ENCODE measurements around the gene NUBPL. TPM values are rescaled to one million over a fixed set of nuclear protein-coding genes. Genes with fewer than 3 reads are reported as not detected.
"Not testable (repeated sequence)": the region's sequence is repeated elsewhere in the genome, so short reads cannot be mapped to it uniquely, and the experiment has no call there.

Gene NUBPL
- total RNA-seq, 5 donors from 2014 or later (not counting 1 experiment from before 2014, with no cell fraction given), result 6.8 to 11.0 (median 10.2) TPM

DNA sequence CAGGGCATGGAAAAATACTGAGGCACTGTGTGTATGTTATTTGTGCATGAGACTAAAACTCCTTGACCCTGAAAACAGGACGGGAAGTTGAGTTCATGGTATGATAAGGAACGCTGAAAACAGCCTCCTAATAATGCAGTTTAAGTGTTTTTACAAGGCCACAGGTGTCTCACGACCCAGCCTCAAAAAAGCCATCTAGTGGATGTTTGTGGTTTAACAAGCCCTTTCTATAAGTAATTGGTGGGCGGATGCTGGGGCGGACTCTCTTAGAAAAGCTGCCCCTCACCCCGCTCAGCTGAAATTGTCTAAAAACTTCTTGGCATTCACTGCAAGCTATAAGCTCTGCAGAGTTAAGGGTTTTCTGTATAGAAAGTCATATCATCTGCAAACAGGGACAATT, 184.5 kb downstream of the NUBPL start:
- Histone ChIP-seq H3K27me3 (replicated peaks in 1 of 2; ENCODE audit: control insufficient read depth in 2 of 2, extremely low read depth in 1 of 2, insufficient read depth in 2 of 2, low read length in 1 of 2) (no peaks in the 10 kb centered on the region), H3K9me3 (peaks cover 13% of the 10 kb centered on the region), H3K4me3 (ENCODE audit: control insufficient read depth in 1 of 2, extremely low read depth in 1 of 2, low read length in 1 of 2) (no peak overlapping the region), H3K4me1 (ENCODE audit: control insufficient read depth in 1 of 2, extremely low read depth in 1 of 2, insufficient read depth in 2 of 2, low read length in 2 of 2) (no peaks in the 10 kb centered on the region), H3K27ac (ENCODE audit: low read length) (no peak overlapping the region), H3K36me3 (ENCODE audit: control insufficient read depth in 2 of 2, extremely low read depth in 1 of 2, insufficient read depth in 1 of 2, low read length in 1 of 2) (no peaks in the 10 kb centered on the region)
- H3K27ac Mint-ChIP-seq, result no peak overlapping the region
- no peak for ATAC-seq (replicated peaks in 1 of 4)
- H3K36me3 Mint-ChIP-seq, result peaks cover 55% of the 10 kb centered on the region
- H3K4me1 Mint-ChIP-seq, result no peaks in the 10 kb centered on the region
- H3K27me3 Mint-ChIP-seq, result no peaks in the 10 kb centered on the region
- WGBS (ENCODE audit: insufficient coverage), result 83% methylated on average over 1 of the region's 6 CpGs
- POLR2A ChIA-PET, result no interaction called here
- H3K9me3 Mint-ChIP-seq, result peaks cover 27 to 54% (median 41%) of the 10 kb centered on the region in 3 donors
- no peak overlapping the region for H3K4me3 Mint-ChIP-seq
- DNase-seq, result no peak
- CTCF ChIA-PET, result no interaction called here

DNA sequence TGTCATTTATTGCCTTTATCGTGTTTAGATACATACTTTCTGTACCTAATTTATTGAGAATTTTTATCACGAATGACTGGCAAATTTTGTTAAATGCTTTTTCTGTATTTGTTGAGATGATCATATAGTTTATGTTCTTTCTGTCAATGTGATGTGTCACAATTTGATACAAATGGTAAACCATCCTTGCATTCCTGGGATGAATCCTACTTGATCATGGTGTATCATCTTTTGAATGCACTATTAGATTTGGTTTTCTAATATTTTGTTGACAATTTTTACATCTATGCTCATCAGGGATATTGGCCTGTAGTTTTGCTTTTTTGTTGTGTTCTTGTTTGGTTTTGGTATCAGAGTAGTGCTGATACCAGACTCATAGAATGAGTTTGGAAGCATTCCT, 185.1 kb downstream of the NUBPL start:
- Mint-ChIP-seq H3K4me3 (no peak overlapping the region), H3K27ac (no peak overlapping the region), H3K27me3 (no peaks in the 10 kb centered on the region), H3K4me1 (no peaks in the 10 kb centered on the region), H3K36me3 (peaks cover 57% of the 10 kb centered on the region), H3K9me3 (peaks cover 27 to 56% (median 41%) of the 10 kb centered on the region in 3 donors)
- ATAC-seq (replicated peaks in 1 of 4), result no peak
- Histone ChIP-seq H3K27me3 (replicated peaks in 1 of 2; ENCODE audit: control insufficient read depth in 2 of 2, extremely low read depth in 1 of 2, insufficient read depth in 2 of 2, low read length in 1 of 2) (no peaks in the 10 kb centered on the region), H3K36me3 (ENCODE audit: control insufficient read depth in 2 of 2, extremely low read depth in 1 of 2, insufficient read depth in 1 of 2, low read length in 1 of 2) (no peaks in the 10 kb centered on the region), H3K9me3 (peaks cover 13% of the 10 kb centered on the region), H3K27ac (ENCODE audit: low read length) (no peak overlapping the region), H3K4me3 (ENCODE audit: control insufficient read depth in 1 of 2, extremely low read depth in 1 of 2, low read length in 1 of 2) (no peak overlapping the region), H3K4me1 (ENCODE audit: control insufficient read depth in 1 of 2, extremely low read depth in 1 of 2, insufficient read depth in 2 of 2, low read length in 2 of 2) (no peaks in the 10 kb centered on the region)
- ChIA-PET POLR2A (no interaction called here), CTCF (interaction anchor here in 1 of 2 donors (0.6 kb wide), 1 partner anchor 174 kb away, joined by 5 read pairs; no protein-coding TSS in a partner anchor)
- no peak for DNase-seq
- WGBS (ENCODE audit: insufficient coverage), result no CpG with 5 or more reads among the region's 2 CpGs

- H3K4me1 Mint-ChIP-seq, result no peaks in the 10 kb centered on the region
- CTCF ChIA-PET, result no interaction called here
- Histone ChIP-seq H3K36me3 (ENCODE audit: control insufficient read depth in 2 of 2, extremely low read depth in 1 of 2, insufficient read depth in 1 of 2, low read length in 1 of 2) (no peaks in the 10 kb centered on the region), H3K27me3 (replicated peaks in 1 of 2; ENCODE audit: control insufficient read depth in 2 of 2, extremely low read depth in 1 of 2, insufficient read depth in 2 of 2, low read length in 1 of 2) (no peaks in the 10 kb centered on the region), H3K4me1 (ENCODE audit: control insufficient read depth in 1 of 2, extremely low read depth in 1 of 2, insufficient read depth in 2 of 2, low read length in 2 of 2) (no peaks in the 10 kb centered on the region), H3K9me3 (peaks cover 13% of the 10 kb centered on the region), H3K4me3 (ENCODE audit: control insufficient read depth in 1 of 2, extremely low read depth in 1 of 2, low read length in 1 of 2) (no peak overlapping the region), H3K27ac (ENCODE audit: low read length) (no peak overlapping the region)
- POLR2A ChIA-PET, result interaction anchor here in 1 of 2 donors (0.6 kb wide), 1 partner anchor 1351 kb away, joined by 5 read pairs; no protein-coding TSS in a partner anchor
- no peak for DNase-seq
- H3K9me3 Mint-ChIP-seq, result peaks cover 36 to 60% (median 44%) of the 10 kb centered on the region in 3 donors
- peaks cover 64% of the 10 kb centered on the region for H3K36me3 Mint-ChIP-seq
- no CpG with 5 or more reads among the region's 3 CpGs for WGBS (ENCODE audit: insufficient coverage)
- H3K27ac Mint-ChIP-seq, result no peak overlapping the region
- H3K27me3 Mint-ChIP-seq, result no peaks in the 10 kb centered on the region
- no peak overlapping the region for H3K4me3 Mint-ChIP-seq
- no peak for ATAC-seq (replicated peaks in 1 of 4)
Measured at GRCh38 chr14:31749275-31749674, 188.1 kb downstream of the NUBPL start.

DNA sequence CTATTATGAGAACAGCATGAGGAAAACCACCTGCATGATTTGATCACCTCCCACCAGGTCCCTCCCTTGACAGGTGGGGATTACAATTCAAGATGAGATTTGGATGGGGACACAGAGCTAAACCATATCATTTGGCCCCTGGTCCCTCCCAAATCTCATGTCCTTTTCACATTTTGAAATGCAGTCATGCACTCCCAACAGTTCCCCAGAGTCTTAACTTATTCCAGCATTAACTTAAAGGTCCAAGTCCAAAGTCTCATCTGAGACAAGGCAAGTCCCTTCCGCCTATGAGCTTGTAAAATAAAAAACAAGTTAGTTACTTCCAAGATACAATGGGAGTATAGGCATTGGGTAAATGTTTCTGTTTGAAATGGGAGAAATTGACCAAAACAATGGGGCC, 189.8 kb downstream of the NUBPL start:
- H3K36me3 Mint-ChIP-seq, result peaks cover 65% of the 10 kb centered on the region
- H3K9me3 Mint-ChIP-seq, result peaks cover 36 to 56% (median 44%) of the 10 kb centered on the region in 3 donors

GRCh38 chr14:31752867-31753661, 191.9 kb downstream of the NUBPL start:
- 83% methylated on average over 1 of the region's 4 CpGs for WGBS (ENCODE audit: insufficient coverage)
- no peak for ATAC-seq (replicated peaks in 1 of 4)
- Histone ChIP-seq H3K9me3 (peaks cover 8% of the 10 kb centered on the region), H3K4me3 (ENCODE audit: control insufficient read depth in 1 of 2, extremely low read depth in 1 of 2, low read length in 1 of 2) (no peak overlapping the region), H3K27ac (ENCODE audit: low read length) (no peak overlapping the region), H3K27me3 (replicated peaks in 1 of 2; ENCODE audit: control insufficient read depth in 2 of 2, extremely low read depth in 1 of 2, insufficient read depth in 2 of 2, low read length in 1 of 2) (no peaks in the 10 kb centered on the region), H3K36me3 (ENCODE audit: control insufficient read depth in 2 of 2, extremely low read depth in 1 of 2, insufficient read depth in 1 of 2, low read length in 1 of 2) (no peaks in the 10 kb centered on the region), H3K4me1 (ENCODE audit: control insufficient read depth in 1 of 2, extremely low read depth in 1 of 2, insufficient read depth in 2 of 2, low read length in 2 of 2) (no peaks in the 10 kb centered on the region)
- ChIA-PET CTCF (no interaction called here), POLR2A (no interaction called here)
- peaks cover 29 to 41% (median 36%) of the 10 kb centered on the region in 3 donors for H3K9me3 Mint-ChIP-seq
- no peak for DNase-seq
- no peaks in the 10 kb centered on the region for H3K4me1 Mint-ChIP-seq
- H3K27ac Mint-ChIP-seq, result no peak overlapping the region
- peaks cover 59% of the 10 kb centered on the region for H3K36me3 Mint-ChIP-seq
- no peak overlapping the region for H3K4me3 Mint-ChIP-seq
- H3K27me3 Mint-ChIP-seq, result no peaks in the 10 kb centered on the region

More for the DNA sequence above, 189.8 kb downstream of the NUBPL start:
- H3K4me1 ChIP-seq (ENCODE audit: control insufficient read depth in 1 of 2, extremely low read depth in 1 of 2, insufficient read depth in 2 of 2, low read length in 2 of 2); H3K4me3 ChIP-seq (ENCODE audit: control insufficient read depth in 1 of 2, extremely low read depth in 1 of 2, low read length in 1 of 2); H3K36me3 ChIP-seq (ENCODE audit: control insufficient read depth in 2 of 2, extremely low read depth in 1 of 2, insufficient read depth in 1 of 2, low read length in 1 of 2); H3K27me3 ChIP-seq (replicated peaks in 1 of 2; ENCODE audit: control insufficient read depth in 2 of 2, extremely low read depth in 1 of 2, insufficient read depth in 2 of 2, low read length in 1 of 2); ATAC-seq (replicated peaks in 1 of 4); H3K27me3 Mint-ChIP-seq; H3K4me3 Mint-ChIP-seq; H3K27ac ChIP-seq (ENCODE audit: low read length); DNase-seq; H3K27ac Mint-ChIP-seq; H3K4me1 Mint-ChIP-seq: not testable (repeated sequence)
- CTCF ChIA-PET, result interaction anchor here in 1 of 2 donors (0.7 kb wide), 1 partner anchor 226 kb away, joined by 3 read pairs; no protein-coding TSS in a partner anchor
- WGBS (ENCODE audit: insufficient coverage), result no CpG with 5 or more reads among the region's 1 CpG
- peaks cover 12% of the 10 kb centered on the region for H3K9me3 ChIP-seq
- POLR2A ChIA-PET, result interaction anchor here in 1 of 2 donors (0.5 kb wide), 1 partner anchor 72 kb away, joined by 3 read pairs; no protein-coding TSS in a partner anchor

GRCh38 chr14:31758941-31759340, 197.7 kb downstream of the NUBPL start:
- Mint-ChIP-seq H3K36me3 (peaks cover 21% of the 10 kb centered on the region), H3K27me3 (no peaks in the 10 kb centered on the region), H3K9me3 (peaks cover 5 to 11% (median 7%) of the 10 kb centered on the region in 3 donors), H3K27ac (no peak overlapping the region), H3K4me3 (no peak overlapping the region), H3K4me1 (no peaks in the 10 kb centered on the region)
- DNase-seq (no peak), ATAC-seq (replicated peaks in 1 of 4) (no peak)
- no peaks in the 10 kb centered on the region for H3K9me3 ChIP-seq
- H3K4me1 ChIP-seq (ENCODE audit: control insufficient read depth in 1 of 2, extremely low read depth in 1 of 2, insufficient read depth in 2 of 2, low read length in 2 of 2), result no peaks in the 10 kb centered on the region
- no peaks in the 10 kb centered on the region for H3K36me3 ChIP-seq (ENCODE audit: control insufficient read depth in 2 of 2, extremely low read depth in 1 of 2, insufficient read depth in 1 of 2, low read length in 1 of 2)
- no peak overlapping the region for H3K27ac ChIP-seq (ENCODE audit: low read length)
- H3K4me3 ChIP-seq (ENCODE audit: control insufficient read depth in 1 of 2, extremely low read depth in 1 of 2, low read length in 1 of 2), result no peak overlapping the region
- WGBS (ENCODE audit: insufficient coverage), result no CpG with 5 or more reads among the region's 3 CpGs
- ChIA-PET CTCF (no interaction called here), POLR2A (no interaction called here)
- no peaks in the 10 kb centered on the region for H3K27me3 ChIP-seq (replicated peaks in 1 of 2; ENCODE audit: control insufficient read depth in 2 of 2, extremely low read depth in 1 of 2, insufficient read depth in 2 of 2, low read length in 1 of 2)
